ENCODE results near the gene TTC24. TPM values are rescaled to one million over a fixed set of nuclear protein-coding genes. Genes with fewer than 3 reads are reported as not detected.

Gene TTC24
- not detected in 2 replicates for total RNA-seq

GRCh38 chr1:156579472-156579871, at the start of gene TTC24:
TTC24 (plus strand) TSS chr1:156579723; CDS start chr1:156581365, 1,642 bp downstream.

GRCh38 chr1:156571919-156572662, 7.4 kb upstream of the TTC24 start, which contains the start of gene IQGAP3:
IQGAP3 (minus strand) TSS chr1:156572565; CDS start chr1:156572529, 36 bp downstream.

GRCh38 chr1:156591432-156592157, 12.1 kb downstream of the TTC24 start, which contains the start of gene NAXE:
NAXE (plus strand) TSS chr1:156591776; CDS start chr1:156591805, 29 bp downstream.

GRCh38 chr1:156601122-156601830, 21.8 kb downstream of the TTC24 start, which contains the start of gene GPATCH4:
GPATCH4 (minus strand) TSS chr1:156601479.

GRCh38 chr1:156618853-156619581, 39.5 kb downstream of the TTC24 start, which contains the start of gene HAPLN2:
HAPLN2 (plus strand) TSS chr1:156619415; CDS start chr1:156623491, 4,076 bp downstream.

Other genes with a start within 250 kb of the TTC24 start
- 323 and 340 TPM in 2 replicates for gene CCT3, start 241.4 kb upstream of the TTC24 start, total RNA-seq
- not detected in 2 replicates for gene TSACC, start 241.2 kb upstream of the TTC24 start, total RNA-seq
- not detected in 2 replicates for gene RHBG, start 210.5 kb upstream of the TTC24 start, total RNA-seq
- 4.2 and 4.3 TPM in 2 replicates for gene MEF2D, start 78.9 kb upstream of the TTC24 start, total RNA-seq
- 2.3 and 2.5 TPM in 2 replicates for gene IQGAP3, start 7.2 kb upstream of the TTC24 start, total RNA-seq
- gene NAXE, start 12.1 kb downstream of the TTC24 start, total RNA-seq = 67.7 and 70.2 TPM in 2 replicates
- 7.8 and 9.4 TPM in 2 replicates for gene GPATCH4, start 21.8 kb downstream of the TTC24 start, total RNA-seq
- not detected in 2 replicates for gene HAPLN2, start 39.7 kb downstream of the TTC24 start, total RNA-seq
- gene BCAN, start 62.4 kb downstream of the TTC24 start, total RNA-seq = not detected in 2 replicates
- 6.1 and 6.7 TPM in 2 replicates for gene NES, start 97.7 kb downstream of the TTC24 start, total RNA-seq
- gene CRABP2, start 125.9 kb downstream of the TTC24 start, total RNA-seq = 17.5 and 37.3 TPM in 2 replicates
- gene METTL25B, start 148.7 kb downstream of the TTC24 start, total RNA-seq = 8.1 and 14.3 TPM in 2 replicates
- 5.5 and 7.5 TPM in 2 replicates for gene ISG20L2, start 149.0 kb downstream of the TTC24 start, total RNA-seq
- gene MRPL24, start 161.4 kb downstream of the TTC24 start, total RNA-seq = 65.1 and 66.7 TPM in 2 replicates
- 121 and 125 TPM in 2 replicates for gene HDGF, start 172.0 kb downstream of the TTC24 start, total RNA-seq
- 8.7 and 10.0 TPM in 2 replicates for gene PRCC, start 187.8 kb downstream of the TTC24 start, total RNA-seq
- not detected in 2 replicates for gene SH2D2A, start 237.1 kb downstream of the TTC24 start, total RNA-seq

Measured in smooth muscle cell of bladder (primary cell).